Measurements from ENCODE around the gene NIBAN1. TPM values are rescaled to one million over a fixed set of nuclear protein-coding genes. Genes with fewer than 3 reads are reported as not detected.

The NIBAN1 gene
- total RNA-seq, 1 experiment from 2014 or later: 5.9 TPM

GRCh38 chr1:184966989-184967388 lies 7.3 kb downstream of the NIBAN1 start:
- H2AFZ ChIP-seq (ENCODE audit: low read length): no peak overlapping the region
- Mint-ChIP-seq H3K9me3 (no peaks in the 10 kb centered on the region; a peak in 1 of 5 replicates), H3K4me3 (no peak overlapping the region), H3K36me3 (ENCODE audit: insufficient read depth in 1 of 3, low read depth in 3 of 3) (no peaks in the 10 kb centered on the region; a peak in 1 of 7 replicates), H3K27me3 (ENCODE audit: low read depth) (peaks cover 3% of the 10 kb centered on the region; the same call in 1 of the 2 replicates), H3K4me1 (no peaks in the 10 kb centered on the region; a peak in 1 of 4 replicates), H3K27ac (no peak overlapping the region)
- DNase-seq: no peak
- no peaks in the 10 kb centered on the region for H3K79me1 ChIP-seq (ENCODE audit: insufficient read depth, low read depth, low read length, poor library complexity, severe bottlenecking)
- H2BK15ac ChIP-seq (ENCODE audit: low read depth, low read length): no peak overlapping the region
- no peak overlapping the region for H4K5ac ChIP-seq (ENCODE audit: insufficient read length, low read depth, low read length)
- no CpG with 5 or more reads among the region's 2 CpGs for WGBS (ENCODE audit: extremely low coverage, insufficient read length, low lambda C conversion rate)
- no peak overlapping the region for H3K4ac ChIP-seq (ENCODE audit: low read depth, low read length)
- no peaks in the 10 kb centered on the region for H3K9me3 ChIP-seq (ENCODE audit: control insufficient read depth, low read depth, low read length)
- H3K79me2 ChIP-seq (ENCODE audit: insufficient read depth, low read length): no peaks in the 10 kb centered on the region
- no peak overlapping the region for H2BK5ac ChIP-seq (ENCODE audit: insufficient read length, low read length)
- H3K4me2 ChIP-seq (ENCODE audit: insufficient read depth, insufficient read length, low read length): no peak overlapping the region
- H3K27ac ChIP-seq (ENCODE audit: insufficient read length, low read depth, low read length): no peak overlapping the region
- no peak overlapping the region for H2BK120ac ChIP-seq (ENCODE audit: low read depth, low read length, poor library complexity, severe bottlenecking)
- no peak overlapping the region for H3K18ac ChIP-seq (ENCODE audit: insufficient read length, low read depth, low read length)
- no peak overlapping the region for H3T11ph ChIP-seq (ENCODE audit: low read length)
- no peaks in the 10 kb centered on the region for H4K20me1 ChIP-seq (ENCODE audit: control insufficient read depth, insufficient read depth, insufficient read length)
- H4K91ac ChIP-seq (ENCODE audit: insufficient read length, low read depth, low read length): no peak overlapping the region
- H3K56ac ChIP-seq (ENCODE audit: insufficient read length, low read depth, low read length): no peak overlapping the region
- H2AK5ac ChIP-seq (ENCODE audit: insufficient read length, low read length): no peak overlapping the region
- no peak for TF ChIP-seq CTCF (conservative IDR thresholded peaks at IDR 0.05)
- no peaks in the 10 kb centered on the region for H3K27me3 ChIP-seq (ENCODE audit: insufficient read depth, low read length)
- no peak overlapping the region for H3K9ac ChIP-seq (ENCODE audit: extremely low read depth, insufficient read length, low read length)
- no peak overlapping the region for H3K14ac ChIP-seq (ENCODE audit: insufficient read depth, low read length)
- no peak overlapping the region for H2BK12ac ChIP-seq (ENCODE audit: insufficient read length, low read depth, low read length)
- H3K4me1 ChIP-seq (ENCODE audit: insufficient read depth, low read length): no peaks in the 10 kb centered on the region
- no peaks in the 10 kb centered on the region for H3K23me2 ChIP-seq (ENCODE audit: insufficient read length, low read depth, low read length, poor library complexity, severe bottlenecking)
- no peak overlapping the region for H4K8ac ChIP-seq (replicated peaks; ENCODE audit: insufficient read length, low read depth, low read length)
- no peak overlapping the region for H2BK20ac ChIP-seq (ENCODE audit: low read depth, low read length, poor library complexity, severe bottlenecking)
- H3K23ac ChIP-seq (ENCODE audit: insufficient read length, low read depth, low read length): no peak overlapping the region

All from H9 (cell line).